ENCODE measurements around the gene PUM2.

The PUM2 gene

DNA sequence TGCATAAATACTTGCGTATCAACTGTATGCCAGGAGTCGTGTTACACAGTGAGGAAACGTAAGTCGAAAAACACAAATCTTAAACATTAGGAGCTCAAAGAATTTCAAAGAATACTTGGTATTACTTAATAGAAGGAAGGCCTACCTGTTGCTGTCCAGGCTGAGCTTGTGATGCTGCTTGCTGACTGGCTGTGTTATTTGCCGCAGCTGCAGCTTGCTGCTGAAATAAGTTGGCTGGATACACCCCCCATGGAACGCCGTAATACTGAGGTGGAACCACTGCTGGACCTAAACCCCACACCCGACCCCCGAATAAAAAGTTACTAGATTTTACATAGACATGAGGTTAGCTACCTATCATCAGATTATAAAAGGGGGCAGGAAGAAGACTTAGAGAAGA lies 56.4 kb downstream of the PUM2 start:
- H3K27ac ChIP-seq (ENCODE audit: low read depth, low read length), result no peak overlapping the region
- peaks cover 22% of the 10 kb centered on the region for H4K20me1 ChIP-seq (ENCODE audit: low read depth, low read length)
- peaks cover 7% of the 10 kb centered on the region; the same call in 1 of the 2 replicates for H3F3A ChIP-seq (ENCODE audit: insufficient read depth)
- H3K36me3 ChIP-seq (ENCODE audit: low read length), result peaks cover 56% of the 10 kb centered on the region
- TF ChIP-seq EZH2phosphoT487 (conservative IDR thresholded peaks at IDR 0.05; ENCODE audit: low read length), result no peak
- TF ChIP-seq, protein P1, sequence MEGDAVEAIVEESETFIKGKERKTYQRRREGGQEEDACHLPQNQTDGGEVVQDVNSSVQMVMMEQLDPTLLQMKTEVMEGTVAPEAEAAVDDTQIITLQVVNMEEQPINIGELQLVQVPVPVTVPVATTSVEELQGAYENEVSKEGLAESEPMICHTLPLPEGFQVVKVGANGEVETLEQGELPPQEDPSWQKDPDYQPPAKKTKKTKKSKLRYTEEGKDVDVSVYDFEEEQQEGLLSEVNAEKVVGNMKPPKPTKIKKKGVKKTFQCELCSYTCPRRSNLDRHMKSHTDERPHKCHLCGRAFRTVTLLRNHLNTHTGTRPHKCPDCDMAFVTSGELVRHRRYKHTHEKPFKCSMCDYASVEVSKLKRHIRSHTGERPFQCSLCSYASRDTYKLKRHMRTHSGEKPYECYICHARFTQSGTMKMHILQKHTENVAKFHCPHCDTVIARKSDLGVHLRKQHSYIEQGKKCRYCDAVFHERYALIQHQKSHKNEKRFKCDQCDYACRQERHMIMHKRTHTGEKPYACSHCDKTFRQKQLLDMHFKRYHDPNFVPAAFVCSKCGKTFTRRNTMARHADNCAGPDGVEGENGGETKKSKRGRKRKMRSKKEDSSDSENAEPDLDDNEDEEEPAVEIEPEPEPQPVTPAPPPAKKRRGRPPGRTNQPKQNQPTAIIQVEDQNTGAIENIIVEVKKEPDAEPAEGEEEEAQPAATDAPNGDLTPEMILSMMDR (IDR thresholded peaks at IDR 0.05; ENCODE audit: insufficient read depth, low read length, poor library complexity, severe bottlenecking), result no peak
- no peak overlapping the region for H3K4me3 ChIP-seq (ENCODE audit: insufficient read depth, low read length, poor library complexity, severe bottlenecking)
- no peaks in the 10 kb centered on the region for H3K9me3 ChIP-seq (ENCODE audit: insufficient read depth, low read length)
- no peak overlapping the region for H3K4me2 ChIP-seq (ENCODE audit: low read depth, low read length, poor library complexity, severe bottlenecking)
- H3K9me2 ChIP-seq (replicated peaks; ENCODE audit: insufficient read depth, low read length), result no peaks in the 10 kb centered on the region
- H3K9ac ChIP-seq (ENCODE audit: low read length), result no peak overlapping the region
- peaks cover 50% of the 10 kb centered on the region for H3K79me2 ChIP-seq (ENCODE audit: insufficient read depth, low read length)
- no peaks in the 10 kb centered on the region for H3K27me3 ChIP-seq (ENCODE audit: low read length)
- H2AFZ ChIP-seq (ENCODE audit: low read depth, low read length, severe bottlenecking), result no peak overlapping the region

DNA sequence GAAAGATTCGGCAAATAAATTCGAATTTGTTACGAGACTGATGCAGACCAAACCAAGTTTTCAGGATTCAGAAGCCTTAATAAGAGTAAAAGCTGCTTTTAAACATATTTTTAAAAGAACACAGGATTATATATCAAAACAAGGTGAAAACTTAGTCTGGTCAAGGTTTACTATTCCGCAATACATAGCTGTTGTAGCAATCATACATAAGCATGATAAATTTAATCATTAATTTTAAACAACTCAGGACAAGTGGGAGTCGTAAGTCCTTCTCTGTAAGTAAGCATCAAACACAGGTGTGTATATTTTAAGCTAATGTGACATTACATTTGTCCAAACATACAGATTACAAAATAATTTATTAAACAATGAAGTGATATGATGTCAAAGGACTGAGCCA lies 57.7 kb downstream of the PUM2 start:
- Histone ChIP-seq H3K9me2 (replicated peaks; ENCODE audit: insufficient read depth, low read length) (no peaks in the 10 kb centered on the region), H4K20me1 (ENCODE audit: low read depth, low read length) (peaks cover 29% of the 10 kb centered on the region), H3K9me3 (ENCODE audit: insufficient read depth, low read length) (no peaks in the 10 kb centered on the region), H3K4me3 (ENCODE audit: insufficient read depth, low read length, poor library complexity, severe bottlenecking) (no peak overlapping the region), H3K79me2 (ENCODE audit: insufficient read depth, low read length) (peaks cover 51% of the 10 kb centered on the region), H3F3A (ENCODE audit: insufficient read depth) (peaks cover 7% of the 10 kb centered on the region; the same call in 1 of the 2 replicates), H3K4me2 (ENCODE audit: low read depth, low read length, poor library complexity, severe bottlenecking) (no peak overlapping the region), H3K9ac (ENCODE audit: low read length) (no peak overlapping the region), H2AFZ (ENCODE audit: low read depth, low read length, severe bottlenecking) (no peak overlapping the region), H3K27ac (ENCODE audit: low read depth, low read length) (no peak overlapping the region), H3K36me3 (ENCODE audit: low read length) (peaks cover 64% of the 10 kb centered on the region), H3K27me3 (ENCODE audit: low read length) (no peaks in the 10 kb centered on the region)
- TF ChIP-seq EZH2phosphoT487 (conservative IDR thresholded peaks at IDR 0.05; ENCODE audit: low read length), result no peak
- TF ChIP-seq, protein P1 (IDR thresholded peaks at IDR 0.05; ENCODE audit: insufficient read depth, low read length, poor library complexity, severe bottlenecking), result no peak

DNA sequence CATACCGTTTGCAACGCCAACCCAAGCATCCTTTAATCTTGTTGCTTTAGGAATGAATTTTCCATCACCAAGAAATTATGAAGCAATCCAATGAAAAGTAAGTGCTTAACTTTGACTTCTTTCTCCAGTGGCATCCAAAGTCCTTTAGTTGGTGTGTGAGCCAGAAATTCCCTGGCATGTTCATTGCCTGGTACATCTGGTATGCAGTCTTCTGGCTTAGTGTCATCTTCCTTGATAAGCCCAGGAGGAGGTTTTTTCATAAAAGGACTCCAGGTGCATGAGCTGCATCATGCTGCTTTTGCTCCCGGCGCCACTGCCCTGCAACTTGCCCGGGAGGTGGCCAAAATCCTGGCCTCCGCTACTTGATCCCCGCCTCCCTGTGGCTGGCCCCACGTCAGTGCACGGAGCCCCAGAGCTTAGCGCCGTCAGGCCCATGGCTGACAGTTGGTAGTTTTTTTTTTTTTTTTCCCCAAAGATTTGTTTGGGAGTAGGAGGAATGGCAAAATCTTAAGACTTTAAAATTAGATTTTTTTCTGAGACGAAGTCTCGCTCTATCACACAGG lies 58.7 kb downstream of the PUM2 start:
- no peak overlapping the region for H2AFZ ChIP-seq (ENCODE audit: low read depth, low read length, severe bottlenecking)
- H3K9me2 ChIP-seq (replicated peaks; ENCODE audit: insufficient read depth, low read length), result no peaks in the 10 kb centered on the region
- H3K4me3 ChIP-seq (ENCODE audit: insufficient read depth, low read length, poor library complexity, severe bottlenecking), result no peak overlapping the region
- no peak for TF ChIP-seq EZH2phosphoT487 (conservative IDR thresholded peaks at IDR 0.05; ENCODE audit: low read length)
- TF ChIP-seq, protein P1 (IDR thresholded peaks at IDR 0.05; ENCODE audit: insufficient read depth, low read length, poor library complexity, severe bottlenecking), result no peak
- peaks cover 7% of the 10 kb centered on the region; the same call in 1 of the 2 replicates for H3F3A ChIP-seq (ENCODE audit: insufficient read depth)
- no peaks in the 10 kb centered on the region for H3K9me3 ChIP-seq (ENCODE audit: insufficient read depth, low read length)
- no peak overlapping the region for H3K9ac ChIP-seq (ENCODE audit: low read length)
- no peak overlapping the region for H3K4me2 ChIP-seq (ENCODE audit: low read depth, low read length, poor library complexity, severe bottlenecking)
- H3K27me3 ChIP-seq (ENCODE audit: low read length), result no peaks in the 10 kb centered on the region
- H3K27ac ChIP-seq (ENCODE audit: low read depth, low read length), result no peak overlapping the region
- peaks cover 65% of the 10 kb centered on the region for H3K36me3 ChIP-seq (ENCODE audit: low read length)
- peaks cover 47% of the 10 kb centered on the region for H3K79me2 ChIP-seq (ENCODE audit: insufficient read depth, low read length)
- H4K20me1 ChIP-seq (ENCODE audit: low read depth, low read length), result peaks cover 25% of the 10 kb centered on the region
